GM23338 (cell line): ENCODE measurements around the gene SESN2.

Experiments used
- CREB1 ChIP-seq: fragments of 250-450 bp; sonication (Bioruptor Pico); IDR thresholded peaks from 2 replicates; pipeline ENCODE4 v1.5.0; 2020; ENCODE audit warnings: low read depth, mild to moderate bottlenecking, moderate library complexity
- EZH2 ChIP-seq: fragments of 200-600 bp; sonication (generic); IDR thresholded peaks from one replicate; pipeline ENCODE4 v1.8.0; 2017; ENCODE audit warnings: antibody characterized with exemption, mild to moderate bottlenecking, low read depth; ENCODE audit not compliant: unreplicated experiment
- EZH2phosphoT487 ChIP-seq: fragments of 200-600 bp; sonication (generic); IDR thresholded peaks from one replicate; pipeline ENCODE4 v1.8.1; 2018; ENCODE audit warnings: antibody characterized with exemption; ENCODE audit not compliant: unreplicated experiment
- JUNB ChIP-seq: IDR thresholded peaks from one replicate; pipeline ENCODE4 v1.6.1; 2016; ENCODE audit warnings: antibody characterized with exemption; ENCODE audit not compliant: unreplicated experiment
- NANOG ChIP-seq: IDR thresholded peaks from 2 replicates; pipeline ENCODE4 v1.6.1; 2016; ENCODE audit warnings: antibody characterized with exemption, borderline replicate concordance
- POLR2AphosphoS5 ChIP-seq: IDR thresholded peaks from 2 replicates; pipeline ENCODE4 v1.6.1; 2016; ENCODE audit warnings: antibody characterized with exemption, low read depth
- ZNF331 ChIP-seq: fragments of 250-450 bp; sonication (Bioruptor Pico); IDR thresholded peaks from 2 replicates; pipeline ENCODE4 v1.5.0; 2020; ENCODE audit warnings: low read depth, mild to moderate bottlenecking, moderate library complexity
- TF ChIP-seq, protein P1 (sequence below), 2 experiments: fragments of 200-600 bp in 1 of 2; sonication (generic) in 1 of 2; conservative IDR thresholded peaks; 2 replicates each; pipeline versions ENCODE4 v1.5.1 to v1.6.1; 2016 to 2017; ENCODE audit warnings: antibody characterized with exemption in 2 of 2, low read depth in 2 of 2, mild to moderate bottlenecking in 2 of 2, moderate library complexity in 1 of 2
- TF ChIP-seq, protein P2 (sequence below): IDR thresholded peaks from one replicate; pipeline ENCODE4 v1.6.1; 2018; ENCODE audit warnings: antibody characterized with exemption; ENCODE audit not compliant: unreplicated experiment
- TF ChIP-seq, protein P3 (sequence below): fragments of 250-450 bp; sonication (Bioruptor Pico); IDR thresholded peaks from 2 replicates; pipeline ENCODE4 v1.5.0; 2020; ENCODE audit warnings: mild to moderate bottlenecking, moderate library complexity
- TF ChIP-seq, protein P4 (sequence below): IDR thresholded peaks from 2 replicates; pipeline ENCODE4 v1.6.1; 2016; ENCODE audit warnings: antibody characterized with exemption

DNA sequence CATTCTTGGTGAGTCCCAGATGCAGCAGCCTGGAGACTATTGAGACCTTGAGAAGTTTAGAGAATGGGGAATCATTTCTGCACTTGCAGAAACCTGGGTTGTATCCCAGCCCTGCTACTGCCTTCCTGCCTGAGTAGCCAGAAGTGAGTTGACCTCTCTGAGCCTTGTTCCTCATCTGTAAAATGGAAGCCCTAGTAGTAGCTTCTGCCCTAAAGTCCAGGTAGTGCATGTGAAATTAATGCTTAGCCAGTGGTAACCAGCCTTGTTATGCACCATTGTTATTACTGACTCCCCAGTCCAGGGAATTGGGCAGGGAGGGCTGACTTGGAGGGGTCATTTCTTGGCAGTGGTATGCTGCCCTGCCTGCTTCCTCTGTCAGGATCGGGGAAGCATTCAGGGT is 5.6 kb downstream of the SESN2 start:
- TF ChIP-seq, protein P1, sequence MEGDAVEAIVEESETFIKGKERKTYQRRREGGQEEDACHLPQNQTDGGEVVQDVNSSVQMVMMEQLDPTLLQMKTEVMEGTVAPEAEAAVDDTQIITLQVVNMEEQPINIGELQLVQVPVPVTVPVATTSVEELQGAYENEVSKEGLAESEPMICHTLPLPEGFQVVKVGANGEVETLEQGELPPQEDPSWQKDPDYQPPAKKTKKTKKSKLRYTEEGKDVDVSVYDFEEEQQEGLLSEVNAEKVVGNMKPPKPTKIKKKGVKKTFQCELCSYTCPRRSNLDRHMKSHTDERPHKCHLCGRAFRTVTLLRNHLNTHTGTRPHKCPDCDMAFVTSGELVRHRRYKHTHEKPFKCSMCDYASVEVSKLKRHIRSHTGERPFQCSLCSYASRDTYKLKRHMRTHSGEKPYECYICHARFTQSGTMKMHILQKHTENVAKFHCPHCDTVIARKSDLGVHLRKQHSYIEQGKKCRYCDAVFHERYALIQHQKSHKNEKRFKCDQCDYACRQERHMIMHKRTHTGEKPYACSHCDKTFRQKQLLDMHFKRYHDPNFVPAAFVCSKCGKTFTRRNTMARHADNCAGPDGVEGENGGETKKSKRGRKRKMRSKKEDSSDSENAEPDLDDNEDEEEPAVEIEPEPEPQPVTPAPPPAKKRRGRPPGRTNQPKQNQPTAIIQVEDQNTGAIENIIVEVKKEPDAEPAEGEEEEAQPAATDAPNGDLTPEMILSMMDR (conservative IDR thresholded peaks at IDR 0.05; ENCODE audit: low read depth in 2 of 2): no peak
- no peak for TF ChIP-seq POLR2AphosphoS5
- no peak for TF ChIP-seq EZH2
- TF ChIP-seq, protein P2, sequence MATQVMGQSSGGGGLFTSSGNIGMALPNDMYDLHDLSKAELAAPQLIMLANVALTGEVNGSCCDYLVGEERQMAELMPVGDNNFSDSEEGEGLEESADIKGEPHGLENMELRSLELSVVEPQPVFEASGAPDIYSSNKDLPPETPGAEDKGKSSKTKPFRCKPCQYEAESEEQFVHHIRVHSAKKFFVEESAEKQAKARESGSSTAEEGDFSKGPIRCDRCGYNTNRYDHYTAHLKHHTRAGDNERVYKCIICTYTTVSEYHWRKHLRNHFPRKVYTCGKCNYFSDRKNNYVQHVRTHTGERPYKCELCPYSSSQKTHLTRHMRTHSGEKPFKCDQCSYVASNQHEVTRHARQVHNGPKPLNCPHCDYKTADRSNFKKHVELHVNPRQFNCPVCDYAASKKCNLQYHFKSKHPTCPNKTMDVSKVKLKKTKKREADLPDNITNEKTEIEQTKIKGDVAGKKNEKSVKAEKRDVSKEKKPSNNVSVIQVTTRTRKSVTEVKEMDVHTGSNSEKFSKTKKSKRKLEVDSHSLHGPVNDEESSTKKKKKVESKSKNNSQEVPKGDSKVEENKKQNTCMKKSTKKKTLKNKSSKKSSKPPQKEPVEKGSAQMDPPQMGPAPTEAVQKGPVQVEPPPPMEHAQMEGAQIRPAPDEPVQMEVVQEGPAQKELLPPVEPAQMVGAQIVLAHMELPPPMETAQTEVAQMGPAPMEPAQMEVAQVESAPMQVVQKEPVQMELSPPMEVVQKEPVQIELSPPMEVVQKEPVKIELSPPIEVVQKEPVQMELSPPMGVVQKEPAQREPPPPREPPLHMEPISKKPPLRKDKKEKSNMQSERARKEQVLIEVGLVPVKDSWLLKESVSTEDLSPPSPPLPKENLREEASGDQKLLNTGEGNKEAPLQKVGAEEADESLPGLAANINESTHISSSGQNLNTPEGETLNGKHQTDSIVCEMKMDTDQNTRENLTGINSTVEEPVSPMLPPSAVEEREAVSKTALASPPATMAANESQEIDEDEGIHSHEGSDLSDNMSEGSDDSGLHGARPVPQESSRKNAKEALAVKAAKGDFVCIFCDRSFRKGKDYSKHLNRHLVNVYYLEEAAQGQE: no peak
- TF ChIP-seq CREB1 (CRISPR knock-in tag): no peak
- TF ChIP-seq JUNB: no peak
- no peak for TF ChIP-seq EZH2phosphoT487
- TF ChIP-seq, protein P3, sequence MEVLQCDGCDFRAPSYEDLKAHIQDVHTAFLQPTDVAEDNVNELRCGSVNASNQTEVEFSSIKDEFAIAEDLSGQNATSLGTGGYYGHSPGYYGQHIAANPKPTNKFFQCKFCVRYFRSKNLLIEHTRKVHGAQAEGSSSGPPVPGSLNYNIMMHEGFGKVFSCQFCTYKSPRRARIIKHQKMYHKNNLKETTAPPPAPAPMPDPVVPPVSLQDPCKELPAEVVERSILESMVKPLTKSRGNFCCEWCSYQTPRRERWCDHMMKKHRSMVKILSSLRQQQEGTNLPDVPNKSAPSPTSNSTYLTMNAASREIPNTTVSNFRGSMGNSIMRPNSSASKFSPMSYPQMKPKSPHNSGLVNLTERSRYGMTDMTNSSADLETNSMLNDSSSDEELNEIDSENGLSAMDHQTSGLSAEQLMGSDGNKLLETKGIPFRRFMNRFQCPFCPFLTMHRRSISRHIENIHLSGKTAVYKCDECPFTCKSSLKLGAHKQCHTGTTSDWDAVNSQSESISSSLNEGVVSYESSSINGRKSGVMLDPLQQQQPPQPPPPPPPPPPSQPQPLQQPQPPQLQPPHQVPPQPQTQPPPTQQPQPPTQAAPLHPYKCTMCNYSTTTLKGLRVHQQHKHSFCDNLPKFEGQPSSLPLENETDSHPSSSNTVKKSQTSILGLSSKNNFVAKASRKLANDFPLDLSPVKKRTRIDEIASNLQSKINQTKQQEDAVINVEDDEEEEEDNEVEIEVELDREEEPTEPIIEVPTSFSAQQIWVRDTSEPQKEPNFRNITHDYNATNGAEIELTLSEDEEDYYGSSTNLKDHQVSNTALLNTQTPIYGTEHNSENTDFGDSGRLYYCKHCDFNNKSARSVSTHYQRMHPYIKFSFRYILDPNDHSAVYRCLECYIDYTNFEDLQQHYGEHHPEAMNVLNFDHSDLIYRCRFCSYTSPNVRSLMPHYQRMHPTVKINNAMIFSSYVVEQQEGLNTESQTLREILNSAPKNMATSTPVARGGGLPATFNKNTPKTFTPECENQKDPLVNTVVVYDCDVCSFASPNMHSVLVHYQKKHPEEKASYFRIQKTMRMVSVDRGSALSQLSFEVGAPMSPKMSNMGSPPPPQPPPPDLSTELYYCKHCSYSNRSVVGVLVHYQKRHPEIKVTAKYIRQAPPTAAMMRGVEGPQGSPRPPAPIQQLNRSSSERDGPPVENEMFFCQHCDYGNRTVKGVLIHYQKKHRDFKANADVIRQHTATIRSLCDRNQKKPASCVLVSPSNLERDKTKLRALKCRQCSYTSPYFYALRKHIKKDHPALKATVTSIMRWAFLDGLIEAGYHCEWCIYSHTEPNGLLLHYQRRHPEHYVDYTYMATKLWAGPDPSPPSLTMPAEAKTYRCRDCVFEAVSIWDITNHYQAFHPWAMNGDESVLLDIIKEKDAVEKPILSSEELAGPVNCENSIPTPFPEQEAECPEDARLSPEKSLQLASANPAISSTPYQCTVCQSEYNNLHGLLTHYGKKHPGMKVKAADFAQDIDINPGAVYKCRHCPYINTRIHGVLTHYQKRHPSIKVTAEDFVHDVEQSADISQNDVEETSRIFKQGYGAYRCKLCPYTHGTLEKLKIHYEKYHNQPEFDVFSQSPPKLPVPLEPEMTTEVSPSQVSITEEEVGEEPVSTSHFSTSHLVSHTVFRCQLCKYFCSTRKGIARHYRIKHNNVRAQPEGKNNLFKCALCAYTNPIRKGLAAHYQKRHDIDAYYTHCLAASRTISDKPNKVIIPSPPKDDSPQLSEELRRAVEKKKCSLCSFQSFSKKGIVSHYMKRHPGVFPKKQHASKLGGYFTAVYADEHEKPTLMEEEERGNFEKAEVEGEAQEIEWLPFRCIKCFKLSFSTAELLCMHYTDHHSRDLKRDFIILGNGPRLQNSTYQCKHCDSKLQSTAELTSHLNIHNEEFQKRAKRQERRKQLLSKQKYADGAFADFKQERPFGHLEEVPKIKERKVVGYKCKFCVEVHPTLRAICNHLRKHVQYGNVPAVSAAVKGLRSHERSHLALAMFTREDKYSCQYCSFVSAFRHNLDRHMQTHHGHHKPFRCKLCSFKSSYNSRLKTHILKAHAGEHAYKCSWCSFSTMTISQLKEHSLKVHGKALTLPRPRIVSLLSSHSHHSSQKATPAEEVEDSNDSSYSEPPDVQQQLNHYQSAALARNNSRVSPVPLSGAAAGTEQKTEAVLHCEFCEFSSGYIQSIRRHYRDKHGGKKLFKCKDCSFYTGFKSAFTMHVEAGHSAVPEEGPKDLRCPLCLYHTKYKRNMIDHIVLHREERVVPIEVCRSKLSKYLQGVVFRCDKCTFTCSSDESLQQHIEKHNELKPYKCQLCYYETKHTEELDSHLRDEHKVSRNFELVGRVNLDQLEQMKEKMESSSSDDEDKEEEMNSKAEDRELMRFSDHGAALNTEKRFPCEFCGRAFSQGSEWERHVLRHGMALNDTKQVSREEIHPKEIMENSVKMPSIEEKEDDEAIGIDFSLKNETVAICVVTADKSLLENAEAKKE: no peak
- no peak for TF ChIP-seq NANOG
- TF ChIP-seq ZNF331 (CRISPR knock-in tag): no peak
- TF ChIP-seq, protein P4, sequence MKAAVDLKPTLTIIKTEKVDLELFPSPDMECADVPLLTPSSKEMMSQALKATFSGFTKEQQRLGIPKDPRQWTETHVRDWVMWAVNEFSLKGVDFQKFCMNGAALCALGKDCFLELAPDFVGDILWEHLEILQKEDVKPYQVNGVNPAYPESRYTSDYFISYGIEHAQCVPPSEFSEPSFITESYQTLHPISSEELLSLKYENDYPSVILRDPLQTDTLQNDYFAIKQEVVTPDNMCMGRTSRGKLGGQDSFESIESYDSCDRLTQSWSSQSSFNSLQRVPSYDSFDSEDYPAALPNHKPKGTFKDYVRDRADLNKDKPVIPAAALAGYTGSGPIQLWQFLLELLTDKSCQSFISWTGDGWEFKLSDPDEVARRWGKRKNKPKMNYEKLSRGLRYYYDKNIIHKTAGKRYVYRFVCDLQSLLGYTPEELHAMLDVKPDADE: no peak
